ENCODE data around the gene ULBP3.
"Not testable (repeated sequence)": the region's sequence is repeated elsewhere in the genome, so short reads cannot be mapped to it uniquely, and the experiment has no call there.

ULBP3 gene

GRCh38 chr6:150037526-150038201 lies 31.3 kb downstream of the ULBP3 start:
- DNase-seq = no peak

- no peak for DNase-seq
Measured at GRCh38 chr6:150036081-150036480, 32.8 kb downstream of the ULBP3 start.

GRCh38 chr6:150033207-150033771 lies 35.6 kb downstream of the ULBP3 start:
- no peak for DNase-seq

- no peak for DNase-seq
Measured at GRCh38 chr6:150032598-150032997, 36.3 kb downstream of the ULBP3 start.

GRCh38 chr6:150030611-150031010 lies 38.3 kb downstream of the ULBP3 start:
- no peak for DNase-seq

GRCh38 chr6:150029749-150030148 lies 39.2 kb downstream of the ULBP3 start:
- DNase-seq = no peak

- no peak for DNase-seq
Measured at GRCh38 chr6:150029276-150029675, 39.6 kb downstream of the ULBP3 start.

- no peak for DNase-seq
Measured at GRCh38 chr6:150028799-150029198, 40.1 kb downstream of the ULBP3 start.

- no peak for DNase-seq
Measured at GRCh38 chr6:150027806-150028565, 40.9 kb downstream of the ULBP3 start.

- no peak for DNase-seq
Measured at GRCh38 chr6:150026976-150027805, 41.7 kb downstream of the ULBP3 start.

- no peak for DNase-seq
Measured at GRCh38 chr6:150025201-150025917, 43.6 kb downstream of the ULBP3 start, which contains the start of gene RAET1L. Gene RAET1L, minus strand, starts transcription at chr6:150025532. Its CDS starts 61 bp downstream, at chr6:150025471.

GRCh38 chr6:150024646-150025155 lies 44.2 kb downstream of the ULBP3 start:
- DNase-seq = no peak

GRCh38 chr6:150024021-150024420 lies 44.9 kb downstream of the ULBP3 start:
- not testable (repeated sequence) for DNase-seq

GRCh38 chr6:150021870-150022269 lies 47.1 kb downstream of the ULBP3 start:
- not testable (repeated sequence) for DNase-seq

GRCh38 chr6:150018846-150019580 lies 49.9 kb downstream of the ULBP3 start:
- no peak for DNase-seq

- DNase-seq = not testable (repeated sequence)
Measured at GRCh38 chr6:150017186-150017521, 51.8 kb downstream of the ULBP3 start.

- DNase-seq = no peak
Measured at GRCh38 chr6:150016324-150017185, 52.4 kb downstream of the ULBP3 start.

GRCh38 chr6:150015281-150016001 lies 53.5 kb downstream of the ULBP3 start:
- not testable (repeated sequence) for DNase-seq

- not testable (repeated sequence) for DNase-seq
Measured at GRCh38 chr6:150014623-150015280, 54.2 kb downstream of the ULBP3 start.

All from GOT3 (cell line).